ENCODE measurements around the gene DHRS1.

Gene DHRS1

DNA sequence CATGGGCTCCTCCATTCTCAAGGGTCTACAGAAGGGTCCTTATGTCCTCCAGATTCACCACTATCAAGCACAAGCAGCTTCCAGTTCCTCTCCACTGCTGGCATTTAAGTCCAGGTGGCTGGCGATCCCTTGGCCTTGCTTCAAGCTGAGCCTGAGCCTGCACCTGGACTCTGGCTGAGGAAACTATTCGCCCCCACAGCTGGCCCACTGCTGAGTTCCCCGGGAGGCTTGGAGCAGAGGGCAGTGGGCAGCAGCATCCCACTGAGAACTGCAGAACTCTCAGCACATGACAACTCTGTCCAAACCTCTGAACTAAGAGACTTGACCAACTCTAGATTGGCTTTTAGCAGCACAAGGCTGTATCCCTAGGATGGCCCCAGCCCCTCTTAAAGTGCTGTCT, 16.8 kb downstream of the DHRS1 start:
- DNase-seq (ENCODE audit: low read depth, low spot score): no peak

DNA sequence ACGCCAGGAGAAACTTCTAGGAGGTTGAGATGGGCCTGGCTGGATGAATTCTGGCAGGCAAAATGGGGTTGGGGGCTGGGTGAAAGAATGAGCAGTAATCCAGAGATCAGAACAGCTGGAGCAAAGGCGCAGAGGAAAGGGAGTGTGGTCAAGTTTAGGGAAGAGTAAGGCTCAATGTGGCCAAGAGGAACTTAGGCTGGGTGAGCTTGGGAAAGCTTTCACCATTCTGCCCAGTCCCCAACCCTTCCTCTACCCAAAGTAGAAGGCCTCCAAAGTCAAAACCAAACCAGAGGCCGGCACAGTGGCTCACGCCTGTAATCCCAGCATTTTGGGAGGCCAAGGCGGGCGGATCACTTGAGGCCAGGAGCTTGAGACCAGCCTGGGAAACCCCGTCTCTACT, 17.9 kb downstream of the DHRS1 start:
- no peak for DNase-seq (ENCODE audit: low read depth, low spot score)

DNA sequence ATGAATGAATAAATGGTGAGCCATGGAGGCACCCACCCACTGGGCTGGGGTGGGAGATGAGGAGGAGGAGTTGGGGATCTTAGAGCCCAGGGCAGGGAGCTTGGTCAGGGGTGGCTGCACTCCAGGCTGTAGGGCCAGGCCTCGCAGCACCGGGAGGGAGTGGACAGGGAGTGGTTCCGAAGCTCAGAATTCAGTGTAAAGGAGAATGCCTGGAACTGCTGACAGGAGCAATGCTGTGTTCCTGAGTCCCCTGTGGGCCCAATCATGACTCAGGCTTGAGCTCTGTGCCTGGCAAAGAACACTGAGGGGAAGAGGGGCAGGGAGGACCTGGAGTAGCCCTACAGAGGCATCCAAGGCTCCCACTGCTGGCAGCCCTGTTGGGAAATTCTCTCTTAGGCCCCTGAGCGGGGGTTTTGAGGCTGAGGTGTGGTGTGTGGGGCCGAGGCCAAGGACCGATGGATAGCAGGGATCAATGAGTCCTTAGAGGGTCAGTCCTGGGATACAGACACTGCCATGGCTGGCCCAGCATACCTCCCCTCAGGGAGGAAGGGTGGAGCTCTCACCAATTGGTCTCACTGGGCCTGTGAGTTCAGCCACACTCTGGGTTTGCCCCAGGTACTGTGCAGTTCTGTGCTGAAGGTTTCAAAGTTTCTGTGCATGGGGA, 18.7 kb downstream of the DHRS1 start:
- no peak for DNase-seq (ENCODE audit: low read depth, low spot score)

DNA sequence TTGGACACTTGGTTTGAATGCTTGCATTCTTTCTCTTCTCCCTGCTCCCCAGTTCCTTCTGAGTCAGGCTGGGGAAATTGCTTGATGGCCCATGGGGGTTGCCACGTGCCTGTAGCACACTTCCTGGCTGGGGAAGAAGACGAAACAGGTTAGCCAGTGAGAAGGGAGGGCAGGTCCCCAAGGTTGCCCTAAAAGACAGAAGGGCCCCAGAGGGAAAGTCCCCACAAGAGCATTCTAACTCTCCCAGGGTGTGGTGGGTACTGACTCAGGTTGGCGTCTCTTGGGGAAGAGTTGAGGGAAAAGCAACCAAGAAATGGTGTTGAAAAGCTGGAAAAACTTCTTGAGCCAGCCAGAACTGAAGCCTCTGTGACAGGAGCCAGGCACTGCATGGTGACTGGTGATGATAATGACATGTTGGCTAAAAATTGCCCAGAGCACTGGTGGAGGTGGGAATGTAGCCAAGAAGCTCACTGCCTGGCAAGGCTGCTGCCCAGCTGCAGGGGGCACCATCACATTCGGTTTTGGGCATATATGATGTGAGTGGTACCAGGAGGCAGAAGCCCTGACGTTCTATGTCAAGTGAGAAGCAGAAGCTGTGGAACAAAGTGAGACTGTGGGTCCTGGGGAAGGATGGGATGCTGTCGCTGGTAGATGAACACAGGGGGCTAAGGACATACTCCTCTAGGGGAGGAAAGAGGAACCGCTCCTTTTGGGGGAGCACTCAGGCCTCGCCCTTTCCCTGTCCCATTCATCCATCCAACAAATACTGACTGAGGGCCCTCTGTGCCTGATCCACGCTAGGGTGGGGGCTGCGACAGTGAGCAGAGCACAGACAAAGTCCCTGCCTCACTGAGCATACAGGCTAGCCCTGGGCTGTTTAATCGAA, 20.0 kb downstream of the DHRS1 start:
- DNase-seq (ENCODE audit: low read depth, low spot score): no peak

DNA sequence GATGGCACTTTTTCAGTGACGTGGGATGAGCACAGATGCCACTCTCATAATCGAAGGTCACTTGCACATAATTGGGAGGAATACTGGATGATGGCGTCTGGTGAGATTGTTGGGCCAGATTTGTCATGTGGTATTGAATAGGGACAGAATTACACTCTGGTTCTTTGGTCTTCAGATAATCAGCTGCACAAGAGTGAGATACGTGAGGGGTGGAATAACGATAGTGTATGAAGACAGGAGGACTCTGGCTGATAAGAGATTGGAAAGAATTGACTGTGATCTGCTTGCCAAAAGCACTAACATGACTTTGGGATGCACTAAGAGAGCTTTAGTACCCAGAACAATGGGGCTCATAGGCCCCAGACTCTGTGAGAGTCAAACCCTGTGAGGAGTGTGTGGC, 21.2 kb downstream of the DHRS1 start:
- no peak for DNase-seq (ENCODE audit: low read depth, low spot score)

DNA sequence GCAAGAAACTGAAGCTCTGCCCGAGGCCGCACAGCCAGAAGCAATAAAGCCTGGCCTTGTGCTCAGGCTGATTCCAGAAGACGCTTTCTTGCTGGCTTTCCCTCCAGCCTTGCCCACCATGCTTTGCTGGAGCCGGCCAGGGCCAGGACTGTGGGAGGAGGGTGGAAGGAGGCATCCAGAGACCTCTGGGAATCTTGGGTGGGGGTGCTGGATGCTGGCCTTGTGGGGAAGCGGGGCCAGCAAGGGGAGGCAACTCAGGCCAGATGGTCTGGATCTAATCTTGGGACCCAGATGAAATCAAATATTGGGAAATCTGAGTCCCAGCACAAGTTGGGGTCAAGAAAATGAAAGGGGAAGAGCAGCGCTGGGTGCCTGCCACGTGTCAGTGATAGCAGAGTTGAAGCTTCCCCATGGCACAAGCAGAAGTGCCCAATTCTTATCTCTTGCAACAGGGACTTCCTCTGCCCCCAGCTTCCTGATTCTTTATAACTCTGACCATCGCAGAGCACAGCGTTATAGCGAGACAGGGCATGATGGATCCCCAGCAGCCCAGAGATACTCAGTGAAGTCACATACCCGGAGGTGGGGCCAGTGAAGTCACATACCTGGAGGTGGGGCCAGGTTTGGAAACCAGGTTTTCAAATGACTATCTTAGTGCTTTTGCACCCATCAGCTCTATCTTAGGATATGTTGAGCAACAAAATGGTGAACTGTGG, 21.8 kb downstream of the DHRS1 start:
- no peak for DNase-seq (ENCODE audit: low read depth, low spot score)

DNA sequence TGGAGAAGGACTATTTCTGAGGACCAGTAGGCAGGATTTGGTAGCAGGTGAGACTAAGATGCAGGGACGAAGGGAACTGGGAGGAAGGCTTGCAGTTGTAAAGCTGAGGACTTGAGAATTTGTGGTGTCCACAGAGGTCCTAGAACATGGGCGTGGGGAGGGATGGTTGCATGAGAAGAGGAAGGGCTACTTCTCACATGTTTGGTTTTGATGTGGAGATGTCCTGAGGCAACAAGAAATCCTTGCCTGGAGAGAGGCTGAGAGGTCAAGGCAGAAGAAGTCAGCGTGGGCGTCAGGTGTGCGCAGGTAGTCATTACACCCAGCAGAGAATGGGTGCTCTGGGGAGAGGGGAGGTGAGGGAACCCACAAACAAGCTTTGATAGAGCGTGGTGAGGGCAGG, 22.5 kb downstream of the DHRS1 start:
- DNase-seq (ENCODE audit: low read depth, low spot score): no peak

DNA sequence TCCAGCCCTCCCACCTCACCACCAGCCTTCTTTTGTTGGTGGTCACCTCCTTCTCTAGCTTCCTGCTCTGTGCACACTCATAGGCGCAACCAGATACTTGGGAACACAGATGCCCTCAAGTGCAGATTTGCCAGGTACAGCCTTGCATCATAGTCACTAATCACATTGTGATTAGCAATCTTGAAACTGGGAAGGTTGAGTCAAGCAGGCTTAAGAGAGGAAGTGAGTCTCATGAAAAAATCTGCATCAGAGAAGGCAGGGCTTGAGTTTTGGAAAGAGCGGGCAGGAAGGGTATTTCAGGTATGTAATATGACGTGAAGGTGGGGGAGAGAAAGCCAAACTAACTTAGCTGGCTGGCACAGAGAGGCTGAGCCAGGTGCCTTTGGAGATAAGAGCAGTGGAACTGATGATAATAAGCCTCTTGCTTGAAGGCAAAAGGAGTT, 25.5 kb downstream of the DHRS1 start:
- DNase-seq (ENCODE audit: low read depth, low spot score): peak; percentile 20

DNA sequence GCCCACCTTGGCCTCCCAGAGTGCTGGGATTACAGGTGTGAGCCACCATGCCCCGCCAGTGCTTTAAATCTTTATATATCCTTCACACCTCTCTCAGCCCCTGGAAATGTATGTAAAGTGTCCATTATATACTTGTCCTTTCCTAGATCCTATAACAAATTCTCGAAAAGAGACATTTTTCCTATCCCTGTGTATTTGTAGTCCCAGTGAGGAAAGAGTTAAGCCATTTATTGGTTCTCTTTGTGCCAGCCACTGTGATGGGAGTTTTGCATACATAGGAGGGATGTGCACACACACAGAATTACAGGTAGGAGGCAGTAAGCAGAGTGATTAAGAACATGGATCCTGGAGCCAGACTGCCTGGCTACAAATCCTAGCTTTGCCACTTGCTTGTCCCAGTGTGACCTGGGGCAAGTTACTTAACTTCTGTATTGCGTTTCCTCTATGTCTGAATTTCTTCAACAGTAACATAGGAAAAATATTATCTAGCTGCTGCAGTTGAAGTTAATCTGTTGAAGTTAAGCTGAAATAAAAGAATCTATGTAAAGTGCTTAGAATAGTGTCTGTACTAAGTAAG, 26.1 kb downstream of the DHRS1 start:
- DNase-seq (ENCODE audit: low read depth, low spot score): no peak

DNA sequence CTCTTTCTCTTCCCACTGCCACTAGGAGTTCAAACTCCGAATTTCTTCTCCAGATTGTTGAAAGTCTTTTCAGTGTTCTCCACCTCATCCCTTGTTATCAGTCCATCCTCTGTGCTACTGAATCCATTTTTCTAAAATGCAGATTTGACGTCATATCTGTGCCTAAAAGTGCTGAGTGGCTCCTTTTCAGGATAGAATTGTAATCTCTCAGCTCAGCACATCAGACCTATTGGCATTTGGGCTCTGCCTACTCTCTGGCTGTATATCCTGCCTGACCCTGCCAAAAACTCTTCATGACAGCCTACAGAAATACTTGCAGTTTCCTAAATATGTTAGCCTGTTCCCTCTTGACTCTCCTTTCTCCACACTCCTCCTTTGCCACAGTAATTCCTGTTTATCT, 27.1 kb downstream of the DHRS1 start:
- DNase-seq (ENCODE audit: low read depth, low spot score): no peak

DNA sequence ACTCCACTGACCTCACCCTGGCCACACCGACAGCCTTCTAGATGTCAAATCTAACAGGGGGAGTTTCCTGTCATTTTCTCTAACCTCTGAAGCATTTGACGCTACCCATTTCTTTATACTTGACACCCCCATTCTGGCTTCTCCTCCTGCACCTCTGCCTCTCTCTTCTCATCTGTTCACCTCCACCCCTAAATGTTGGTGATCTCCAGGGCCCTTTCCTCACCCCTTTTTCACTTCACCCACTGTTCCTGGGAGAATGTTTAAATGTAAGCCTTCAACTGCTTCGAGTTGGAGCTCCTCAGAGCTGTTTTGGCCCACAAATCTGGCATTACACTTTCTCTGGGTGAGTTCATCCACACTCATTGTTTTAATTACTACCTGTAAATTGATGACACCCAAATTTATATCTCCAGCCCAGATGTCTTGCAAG, 27.7 kb downstream of the DHRS1 start:
- DNase-seq (ENCODE audit: low read depth, low spot score): no peak

DNA sequence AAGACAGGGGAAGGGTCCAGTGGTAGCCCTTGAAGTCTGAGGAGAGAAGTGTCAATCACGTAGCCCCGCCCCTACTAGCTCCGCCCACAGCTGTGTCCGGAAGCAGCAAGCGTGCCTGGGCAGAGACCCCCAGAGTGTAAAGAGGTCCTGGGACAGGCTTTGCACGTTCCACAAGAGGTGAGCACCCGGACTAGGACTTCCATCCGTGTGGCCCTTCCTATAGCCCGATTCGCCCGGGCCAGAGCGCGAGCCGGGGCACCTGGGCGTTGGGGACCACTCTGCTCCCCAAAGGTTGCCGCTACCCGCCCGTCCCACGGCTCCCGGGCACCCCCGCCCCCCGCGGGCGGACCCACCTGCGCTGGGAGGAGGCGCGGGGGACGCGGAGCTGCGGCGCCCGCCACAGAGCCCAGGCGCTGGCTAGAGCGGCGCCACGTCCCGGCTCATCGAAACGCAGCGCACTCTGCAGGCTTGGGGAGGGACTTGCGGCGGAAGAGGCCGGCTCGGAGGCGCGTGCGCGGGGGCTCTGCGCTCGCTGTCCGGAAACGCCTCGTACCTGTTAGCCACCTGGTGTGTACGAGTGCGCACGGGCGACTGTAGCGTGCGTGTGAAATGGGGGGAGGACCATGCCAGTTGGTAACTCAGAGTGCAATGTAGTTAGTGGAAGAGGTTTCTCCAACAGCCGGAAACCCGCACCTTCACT, 28.3 kb downstream of the DHRS1 start, which contains the start of gene RABGGTA:
Gene RABGGTA, minus strand, starts transcription at position 464 of the 700 bp plus-strand sequence. CDS start 482 bp downstream, outside the sequence.
- peak; percentile 80 for DNase-seq (ENCODE audit: low read depth, low spot score)

DNA sequence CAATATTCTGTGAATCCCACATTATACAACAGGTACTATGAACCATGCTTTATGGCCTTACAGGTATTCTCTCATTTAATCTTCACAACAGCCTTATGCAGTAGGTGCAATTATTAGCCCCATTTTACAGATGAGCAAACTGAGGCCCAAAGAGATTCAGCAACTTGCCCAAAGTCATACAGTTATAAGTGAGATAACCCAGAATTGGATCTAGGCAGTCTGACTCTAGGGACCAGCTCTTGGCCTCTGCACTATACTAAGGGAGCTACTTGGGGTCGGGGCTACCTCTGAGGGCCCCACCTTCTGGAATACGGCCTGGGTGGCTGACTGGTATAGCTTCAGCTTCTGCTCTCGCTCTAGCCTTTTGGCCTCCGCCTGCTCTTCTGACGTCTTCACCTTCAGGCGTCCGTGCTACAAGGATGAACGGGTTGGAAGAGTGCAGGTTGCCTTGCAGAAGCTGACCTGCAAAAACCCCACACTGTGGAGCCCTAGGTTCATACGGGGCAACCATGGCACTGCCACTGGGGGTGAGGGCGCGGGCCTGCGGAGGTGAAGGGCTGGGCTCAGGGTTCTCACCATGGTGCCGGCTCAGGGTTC, 28.9 kb downstream of the DHRS1 start:
- no peak for DNase-seq (ENCODE audit: low read depth, low spot score)

DNA sequence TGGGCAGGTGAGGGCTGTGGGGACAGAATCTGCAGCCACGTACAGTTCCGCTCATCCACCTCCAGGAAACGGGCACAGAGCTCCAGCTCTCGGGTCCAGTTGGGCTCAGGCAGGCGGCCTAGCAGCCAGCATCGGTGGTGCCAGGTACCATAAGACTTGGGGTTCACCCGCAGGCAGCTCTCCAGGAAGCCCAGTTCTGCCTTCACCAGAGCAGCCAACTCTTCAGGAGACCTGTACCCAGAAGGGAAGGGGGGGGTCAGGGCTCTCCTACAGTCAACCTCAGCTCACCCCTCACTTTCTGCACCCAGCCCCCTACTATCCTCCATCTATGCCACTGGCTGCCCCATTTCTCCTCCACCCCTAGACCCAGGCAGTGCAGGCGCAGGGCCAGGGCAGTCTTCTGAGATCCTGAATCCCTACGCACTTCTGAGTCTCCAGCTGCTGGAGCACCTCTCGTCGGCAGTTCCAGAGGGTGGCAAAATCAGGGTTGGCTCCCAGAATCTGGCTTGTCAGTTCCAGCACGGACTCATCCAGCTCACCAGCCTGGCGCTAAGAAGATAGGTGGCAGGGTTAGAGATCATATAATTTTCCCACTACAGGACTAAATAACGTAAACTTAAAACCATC, 29.6 kb downstream of the DHRS1 start:
- no peak for DNase-seq (ENCODE audit: low read depth, low spot score)

DNA sequence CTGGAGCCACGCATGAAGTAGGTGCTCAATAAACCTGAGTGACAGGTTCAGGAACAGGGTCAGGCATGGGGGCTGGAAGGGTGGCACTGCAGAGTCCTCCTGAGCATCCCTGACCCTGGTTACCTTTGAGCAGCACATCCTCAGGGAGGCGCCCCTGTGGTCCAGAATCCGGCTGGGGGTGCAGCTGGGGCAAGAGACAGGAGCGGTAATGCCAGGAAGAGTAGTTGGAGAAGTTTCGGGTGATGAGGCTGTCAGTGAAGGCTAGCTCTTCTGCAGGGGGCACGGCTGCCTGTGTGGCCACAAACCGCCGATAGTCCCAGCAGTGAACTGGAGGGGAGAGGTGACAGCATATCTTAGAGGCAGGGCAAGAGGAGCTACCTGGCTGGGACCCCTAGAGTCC, 30.2 kb downstream of the DHRS1 start:
- DNase-seq (ENCODE audit: low read depth, low spot score): no peak

DNA sequence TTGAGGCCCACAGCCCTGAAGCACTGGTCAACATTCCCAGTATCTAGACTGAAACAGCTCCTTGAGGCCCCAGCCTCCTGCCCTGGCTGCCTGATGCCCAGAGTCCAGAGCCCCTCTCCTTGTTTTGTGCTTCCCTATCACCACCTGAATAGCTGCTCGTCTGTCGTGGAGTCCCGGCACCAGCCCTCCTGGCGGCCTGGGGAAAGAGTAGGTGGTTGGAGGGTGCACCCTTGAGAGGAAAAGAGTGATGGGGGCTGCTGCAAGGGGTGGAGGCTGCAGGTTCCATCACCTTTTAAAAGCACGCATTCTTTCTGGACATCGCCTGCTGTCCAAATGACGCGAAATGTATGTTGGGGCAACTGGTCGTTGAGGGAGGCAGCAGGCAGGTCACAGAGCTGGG, 31.4 kb downstream of the DHRS1 start:
- DNase-seq (ENCODE audit: low read depth, low spot score): no peak

DNA sequence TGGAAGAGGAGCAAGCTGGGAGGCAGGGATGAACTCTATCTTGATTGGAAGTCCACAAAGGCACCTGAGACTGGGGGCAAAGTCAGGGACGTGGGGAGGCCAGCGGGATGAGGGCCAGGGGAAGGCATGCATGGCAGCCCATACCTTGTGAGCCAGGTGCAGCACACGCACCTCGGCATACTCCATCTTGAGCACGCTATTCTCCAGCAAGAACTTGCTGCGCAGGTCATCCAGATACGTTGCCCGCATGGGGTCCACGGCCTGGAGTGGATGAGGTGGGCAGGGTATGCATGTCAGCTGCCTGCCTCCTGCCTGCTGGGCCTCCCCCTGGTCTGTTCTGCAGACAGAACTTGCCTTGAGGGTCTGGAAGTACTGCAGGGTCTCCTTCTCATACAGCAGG, 32.1 kb downstream of the DHRS1 start:
- DNase-seq (ENCODE audit: low read depth, low spot score): no peak

DNA sequence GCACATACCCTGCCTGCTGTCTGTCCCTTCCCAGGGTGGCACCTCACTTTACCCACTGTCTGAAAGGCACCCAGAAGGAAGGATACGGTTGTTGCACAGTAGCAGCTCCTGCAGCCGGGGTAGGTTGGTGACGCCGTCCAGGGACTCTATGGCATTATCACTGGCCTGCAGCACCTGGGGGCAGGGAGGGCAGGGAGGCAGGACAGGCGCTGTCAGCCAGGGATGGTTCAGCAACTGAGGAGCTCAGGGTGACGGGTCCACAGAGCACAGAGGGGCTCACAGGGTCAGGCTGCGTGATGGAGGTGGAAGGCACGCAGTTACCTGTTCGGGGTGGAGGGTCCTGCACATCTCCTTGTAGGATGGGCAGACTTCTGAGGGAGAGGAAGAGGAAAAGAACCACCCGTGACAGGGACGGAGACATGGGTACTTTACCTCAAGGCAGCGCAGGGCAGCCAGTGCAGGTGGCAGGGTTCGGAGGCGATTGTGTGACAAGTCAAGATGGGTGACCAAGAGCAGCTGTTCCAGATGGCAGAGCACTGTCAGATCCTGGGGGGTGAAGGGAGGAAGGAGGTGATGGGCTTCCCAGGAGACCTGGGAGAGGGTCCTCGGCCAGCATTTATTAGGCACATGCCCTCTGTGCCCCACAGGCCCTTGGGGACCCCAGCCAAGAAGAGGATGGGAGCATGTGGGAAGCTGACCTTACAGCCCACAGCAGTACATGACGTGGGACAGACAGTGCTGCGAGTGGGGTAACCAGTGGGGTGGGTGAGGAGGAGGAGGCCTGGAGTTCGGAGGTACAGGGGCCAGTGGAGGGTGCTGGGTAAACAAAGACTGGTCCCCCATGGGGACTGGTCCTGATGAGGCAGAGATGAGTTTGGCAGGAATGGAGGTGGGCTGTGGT, 33.0 kb downstream of the DHRS1 start:
- no peak for DNase-seq (ENCODE audit: low read depth, low spot score)

DNA sequence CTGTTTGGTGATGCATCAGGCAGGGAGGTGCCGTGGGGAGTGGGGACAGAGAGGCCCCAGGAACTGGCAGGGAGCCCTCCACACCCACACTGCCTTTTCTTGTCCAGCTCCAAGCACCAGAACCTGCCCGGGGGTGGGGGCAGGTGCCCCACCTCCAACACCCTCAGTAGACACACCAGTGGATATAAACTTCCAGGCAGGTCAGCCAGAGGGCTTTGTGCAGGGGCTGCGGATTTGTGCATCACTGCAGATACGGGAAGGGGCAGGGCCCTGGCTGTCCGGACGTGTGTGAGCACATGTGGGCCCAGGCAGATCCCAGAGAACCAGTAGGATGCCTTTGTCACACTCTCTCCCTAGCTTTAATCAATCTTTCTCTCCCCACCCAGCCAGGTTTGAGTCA, 35.3 kb downstream of the DHRS1 start:
- no peak for DNase-seq (ENCODE audit: low read depth, low spot score)
